GM12878 (cell line): ENCODE measurements around the gene CILP2.

ENCODE experiments used
- EGR1 ChIP-seq, 2 experiments: IDR thresholded peaks; 1 replicate in 1 of 2; 2 replicates in 1 of 2; pipeline ENCODE4 v1.6.1; 2011 to 2012; ENCODE audit warnings: low read depth in 2 of 2, low read length in 2 of 2, borderline replicate concordance in 1 of 2, mild to moderate bottlenecking in 1 of 2, moderate library complexity in 1 of 2
- NFXL1 ChIP-seq: fragments of 450-650 bp; IDR thresholded peaks from 2 replicates; pipeline ENCODE4 v1.6.1; 2017; ENCODE audit warnings: antibody characterized with exemption, mild to moderate bottlenecking, borderline replicate concordance
- RAD21 ChIP-seq: IDR thresholded peaks from 2 replicates; pipeline ENCODE4 v1.6.1; 2011; ENCODE audit warnings: mild to moderate bottlenecking, low read depth, low read length, moderate library complexity; ENCODE audit not compliant: insufficient read depth
- RFX5 ChIP-seq: IDR thresholded peaks from 2 replicates; pipeline ENCODE4 v1.6.1; 2011; ENCODE audit warnings: low read depth, low read length, improper control_type of control experiment
- YY1 ChIP-seq: IDR thresholded peaks from 2 replicates; pipeline ENCODE4 v1.6.1; 2011; ENCODE audit warnings: low read depth, mild to moderate bottlenecking, low read length
- TF ChIP-seq, protein P1 (sequence below): IDR thresholded peaks from 2 replicates; pipeline ENCODE4 v1.6.1; 2011; ENCODE audit warnings: low read depth, low read length, improper control_type of control experiment, borderline replicate concordance
- TF ChIP-seq, protein P2 (sequence below), 3 experiments: IDR thresholded peaks in 2 of 3; conservative IDR thresholded peaks in 1 of 3; 2 replicates each; pipeline ENCODE4 v1.5.1; 2011; ENCODE audit warnings: low read depth in 3 of 3, low read length in 3 of 3, mild to moderate bottlenecking in 3 of 3, control low read depth in 2 of 3, moderate library complexity in 2 of 3, inconsistent platforms in 1 of 3, mixed read lengths in 1 of 3; ENCODE audit not compliant: control insufficient read depth in 2 of 3, insufficient read depth in 1 of 3; ENCODE audit errors: extremely low read depth in 1 of 3
- TF ChIP-seq, protein P3 (sequence below): IDR thresholded peaks from 2 replicates; pipeline ENCODE4 v1.6.1; 2011; ENCODE audit warnings: borderline replicate concordance, low read depth, mild to moderate bottlenecking, moderate library complexity, mixed read lengths, low read length; ENCODE audit not compliant: insufficient read depth; ENCODE audit errors: extremely low read length

DNA sequence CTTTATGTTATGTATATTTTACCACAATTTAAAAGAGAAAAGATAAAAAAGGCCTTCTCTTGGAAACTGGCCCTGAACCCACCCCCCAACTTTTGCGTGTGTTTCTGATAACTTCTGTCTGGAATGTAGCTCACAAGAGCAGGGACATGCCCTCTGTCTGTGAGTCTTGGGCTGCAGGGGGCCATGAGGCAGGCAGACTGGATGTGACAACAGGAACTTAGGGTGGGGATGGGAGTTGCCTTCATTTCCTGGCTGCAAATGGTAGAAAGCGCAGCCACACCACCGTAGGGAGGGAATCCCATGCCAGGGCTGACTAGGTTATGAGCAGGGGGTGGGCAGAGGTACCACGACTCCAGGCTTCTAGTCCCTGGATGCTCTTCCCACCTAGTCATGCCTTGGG is 21.9 kb downstream of the CILP2 start:
- no peak for TF ChIP-seq NFXL1
- TF ChIP-seq, protein P1, sequence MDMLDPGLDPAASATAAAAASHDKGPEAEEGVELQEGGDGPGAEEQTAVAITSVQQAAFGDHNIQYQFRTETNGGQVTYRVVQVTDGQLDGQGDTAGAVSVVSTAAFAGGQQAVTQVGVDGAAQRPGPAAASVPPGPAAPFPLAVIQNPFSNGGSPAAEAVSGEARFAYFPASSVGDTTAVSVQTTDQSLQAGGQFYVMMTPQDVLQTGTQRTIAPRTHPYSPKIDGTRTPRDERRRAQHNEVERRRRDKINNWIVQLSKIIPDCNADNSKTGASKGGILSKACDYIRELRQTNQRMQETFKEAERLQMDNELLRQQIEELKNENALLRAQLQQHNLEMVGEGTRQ, result no peak
- no peak for TF ChIP-seq RFX5
- TF ChIP-seq, protein P2, sequence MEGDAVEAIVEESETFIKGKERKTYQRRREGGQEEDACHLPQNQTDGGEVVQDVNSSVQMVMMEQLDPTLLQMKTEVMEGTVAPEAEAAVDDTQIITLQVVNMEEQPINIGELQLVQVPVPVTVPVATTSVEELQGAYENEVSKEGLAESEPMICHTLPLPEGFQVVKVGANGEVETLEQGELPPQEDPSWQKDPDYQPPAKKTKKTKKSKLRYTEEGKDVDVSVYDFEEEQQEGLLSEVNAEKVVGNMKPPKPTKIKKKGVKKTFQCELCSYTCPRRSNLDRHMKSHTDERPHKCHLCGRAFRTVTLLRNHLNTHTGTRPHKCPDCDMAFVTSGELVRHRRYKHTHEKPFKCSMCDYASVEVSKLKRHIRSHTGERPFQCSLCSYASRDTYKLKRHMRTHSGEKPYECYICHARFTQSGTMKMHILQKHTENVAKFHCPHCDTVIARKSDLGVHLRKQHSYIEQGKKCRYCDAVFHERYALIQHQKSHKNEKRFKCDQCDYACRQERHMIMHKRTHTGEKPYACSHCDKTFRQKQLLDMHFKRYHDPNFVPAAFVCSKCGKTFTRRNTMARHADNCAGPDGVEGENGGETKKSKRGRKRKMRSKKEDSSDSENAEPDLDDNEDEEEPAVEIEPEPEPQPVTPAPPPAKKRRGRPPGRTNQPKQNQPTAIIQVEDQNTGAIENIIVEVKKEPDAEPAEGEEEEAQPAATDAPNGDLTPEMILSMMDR (IDR thresholded peaks at IDR 0.05 in 2 of 3, conservative IDR thresholded peaks at IDR 0.05 in 1 of 3; ENCODE audit: control insufficient read depth in 2 of 3, extremely low read depth in 1 of 3, insufficient read depth in 1 of 3, low read depth in 3 of 3, low read length in 3 of 3), result no peak
- no peak for TF ChIP-seq RAD21
- TF ChIP-seq, protein P3, sequence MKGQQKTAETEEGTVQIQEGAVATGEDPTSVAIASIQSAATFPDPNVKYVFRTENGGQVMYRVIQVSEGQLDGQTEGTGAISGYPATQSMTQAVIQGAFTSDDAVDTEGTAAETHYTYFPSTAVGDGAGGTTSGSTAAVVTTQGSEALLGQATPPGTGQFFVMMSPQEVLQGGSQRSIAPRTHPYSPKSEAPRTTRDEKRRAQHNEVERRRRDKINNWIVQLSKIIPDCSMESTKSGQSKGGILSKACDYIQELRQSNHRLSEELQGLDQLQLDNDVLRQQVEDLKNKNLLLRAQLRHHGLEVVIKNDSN, result no peak
- TF ChIP-seq EGR1 (IDR thresholded peaks at IDR 0.05; ENCODE audit: borderline replicate concordance in 1 of 2, low read depth in 2 of 2, low read length in 2 of 2), result no peak
- no peak for TF ChIP-seq YY1
